Measurements from ENCODE around the gene MALT1.
"Not testable (repeated sequence)": the region's sequence is repeated elsewhere in the genome, so short reads cannot be mapped to it uniquely, and the experiment has no call there.

MALT1 gene

DNA sequence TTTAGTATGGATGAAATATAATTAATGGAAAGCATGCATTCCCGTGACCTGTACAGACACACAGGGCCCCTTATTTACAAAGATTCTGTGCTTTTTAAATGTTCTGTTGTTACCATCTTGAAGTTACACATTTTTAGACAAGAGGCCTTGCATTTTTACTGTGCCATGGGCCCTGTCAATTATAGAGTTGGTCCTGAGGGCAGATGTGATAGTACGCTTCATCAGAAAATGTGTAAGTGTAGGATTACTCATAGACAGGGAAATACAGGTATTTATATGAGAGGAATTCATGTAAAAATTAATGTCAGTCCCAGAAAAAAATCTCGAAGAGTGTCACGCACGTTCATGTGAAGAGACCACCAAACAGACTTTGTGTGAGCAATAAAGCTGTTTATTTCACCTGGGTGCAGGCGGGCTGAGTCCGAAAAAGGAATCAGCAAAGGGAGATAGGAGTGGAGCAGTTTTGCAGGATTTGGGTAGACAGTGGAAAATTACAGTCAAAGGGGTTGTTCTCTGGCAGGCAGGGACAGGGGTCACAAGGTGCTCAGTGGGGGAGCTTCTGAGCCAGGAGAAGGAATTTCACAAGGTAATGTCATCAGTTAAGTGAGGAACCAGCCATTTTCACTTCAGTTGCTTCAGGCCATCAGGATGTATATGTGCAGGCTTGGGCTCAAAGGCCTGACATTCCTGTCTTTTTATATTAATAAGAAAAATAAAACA lies 30.2 kb upstream of the MALT1 start:
- Mint-ChIP-seq H3K36me3 (peaks cover 2% of the 10 kb centered on the region), H3K4me3 (no peak overlapping the region), H3K27ac (no peak overlapping the region), H3K27me3 (no peaks in the 10 kb centered on the region), H3K9me3 (no peaks in the 10 kb centered on the region), H3K4me1 (peaks cover 17% of the 10 kb centered on the region)
- DNase-seq, result no peak
- CTCF ChIA-PET, result no interaction called here

DNA sequence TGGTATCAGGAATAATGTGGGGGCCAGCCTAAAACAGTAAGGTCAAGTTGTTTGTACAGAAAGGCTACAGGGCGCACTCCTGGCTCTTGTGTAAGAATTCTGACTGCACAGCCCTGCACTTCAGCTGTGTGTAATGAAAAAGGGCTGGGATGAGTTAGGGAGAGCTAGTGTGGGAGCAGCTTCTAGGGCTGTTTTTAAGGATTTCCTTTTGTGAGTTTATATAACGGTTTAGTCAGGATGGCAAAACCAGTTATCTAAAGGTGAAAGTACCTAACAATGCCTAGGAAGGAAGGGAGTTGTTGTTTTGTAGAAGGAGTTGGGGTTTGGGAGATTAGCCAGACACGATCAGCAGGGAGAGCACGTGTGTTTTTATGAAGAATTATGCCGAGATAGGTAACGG lies 27.7 kb upstream of the MALT1 start:
- H3K4me1 Mint-ChIP-seq, H3K4me3 Mint-ChIP-seq, H3K27me3 Mint-ChIP-seq, DNase-seq, H3K27ac Mint-ChIP-seq, H3K9me3 Mint-ChIP-seq, CTCF ChIA-PET: not testable (repeated sequence)
- peaks cover 11% of the 10 kb centered on the region for H3K36me3 Mint-ChIP-seq

DNA sequence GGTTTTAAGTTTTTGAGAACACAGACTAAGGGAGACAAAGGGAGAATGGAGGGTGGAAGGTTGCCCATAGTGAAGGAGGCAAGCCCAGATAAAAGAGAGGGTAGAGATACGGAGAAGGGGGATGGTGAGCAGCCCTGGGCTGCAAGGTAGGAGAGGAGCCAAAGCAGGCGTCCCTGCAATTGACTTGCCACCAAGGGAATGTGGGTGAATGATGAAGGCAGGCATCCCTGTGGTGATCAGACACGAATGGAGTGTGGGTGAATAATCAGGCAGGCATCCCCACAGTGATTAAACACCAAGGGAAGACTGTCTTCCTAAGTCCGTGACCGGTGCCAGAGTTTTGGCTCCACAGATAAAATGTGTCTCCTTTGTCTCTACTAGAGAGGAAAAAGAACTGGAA lies 25.9 kb upstream of the MALT1 start:
- H3K4me3 Mint-ChIP-seq, result no peak overlapping the region
- peaks cover 7% of the 10 kb centered on the region for H3K9me3 Mint-ChIP-seq
- no peak overlapping the region for H3K27ac Mint-ChIP-seq
- DNase-seq, result no peak
- CTCF ChIA-PET, result no interaction called here
- no peaks in the 10 kb centered on the region for H3K27me3 Mint-ChIP-seq
- peaks cover 13% of the 10 kb centered on the region for H3K36me3 Mint-ChIP-seq
- H3K4me1 Mint-ChIP-seq, result peaks cover 23% of the 10 kb centered on the region

DNA sequence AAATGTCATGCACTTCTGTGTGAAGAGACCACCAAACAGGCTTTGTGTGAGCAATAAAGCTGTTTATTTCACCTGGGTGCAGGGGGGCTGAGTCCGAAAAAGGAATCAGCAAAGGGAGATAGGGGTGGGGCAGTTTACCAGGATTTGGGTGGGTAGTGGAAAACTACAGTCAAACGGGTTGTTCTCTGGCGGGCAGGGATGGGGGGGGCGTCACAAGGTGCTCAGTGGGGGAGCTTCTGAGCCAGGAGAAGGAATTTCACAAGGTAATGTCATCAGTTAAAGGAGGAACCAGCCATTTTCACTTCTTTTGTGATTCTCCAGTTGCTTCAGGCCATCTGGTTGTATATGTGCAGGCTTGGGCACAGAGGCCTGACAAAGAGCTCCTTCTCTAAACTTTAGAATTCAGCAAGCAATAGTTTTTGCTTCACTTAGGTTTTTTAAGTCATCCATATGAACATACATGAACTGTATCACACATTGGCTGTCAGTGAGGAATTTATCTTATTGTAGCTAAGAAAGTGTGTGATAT lies 24.9 kb upstream of the MALT1 start:
- Mint-ChIP-seq H3K4me1 (peaks cover 32% of the 10 kb centered on the region), H3K36me3 (peaks cover 15% of the 10 kb centered on the region), H3K4me3 (no peak overlapping the region), H3K27me3 (no peaks in the 10 kb centered on the region), H3K27ac (no peak overlapping the region), H3K9me3 (peaks cover 8% of the 10 kb centered on the region)
- CTCF ChIA-PET, result interaction anchor here (0.7 kb wide), 1 partner anchor 9 kb away, joined by 3 read pairs; no protein-coding TSS in a partner anchor
- DNase-seq, result no peak

- CTCF ChIA-PET, result interaction anchor here (0.6 to 1.0 kb wide), 2 partner anchors 35 to 117 kb away, joined by 3 read pairs; no protein-coding TSS in a partner anchor
- Mint-ChIP-seq H3K4me3 (peak overlapping the region; percentile 1), H3K9me3 (peaks cover 33% of the 10 kb centered on the region), H3K36me3 (peaks cover 43% of the 10 kb centered on the region), H3K27ac (peak overlapping the region; percentile 77), H3K4me1 (peaks cover 66% of the 10 kb centered on the region), H3K27me3 (no peaks in the 10 kb centered on the region)
- peak; percentile 56 for DNase-seq
These were observed 21.1 kb upstream of the MALT1 start for GRCh38 chr18:58649966-58650816.

GRCh38 chr18:58650830-58651229 lies 20.4 kb upstream of the MALT1 start:
- H3K4me1 Mint-ChIP-seq, result peaks cover 71% of the 10 kb centered on the region
- peak overlapping the region; percentile 77 for H3K27ac Mint-ChIP-seq
- H3K36me3 Mint-ChIP-seq, result peaks cover 46% of the 10 kb centered on the region
- not testable (repeated sequence) for DNase-seq, H3K27me3 Mint-ChIP-seq
- H3K4me3 Mint-ChIP-seq, result peak overlapping the region; percentile 1
- CTCF ChIA-PET, result interaction anchor here (1.0 kb wide), 1 partner anchor 35 kb away, joined by 3 read pairs; no protein-coding TSS in a partner anchor
- H3K9me3 Mint-ChIP-seq, result peaks cover 34% of the 10 kb centered on the region

- H3K27me3 Mint-ChIP-seq, H3K4me3 Mint-ChIP-seq, CTCF ChIA-PET, DNase-seq, H3K27ac Mint-ChIP-seq: not testable (repeated sequence)
- Mint-ChIP-seq H3K36me3 (peaks cover 45% of the 10 kb centered on the region), H3K4me1 (peaks cover 89% of the 10 kb centered on the region), H3K9me3 (peaks cover 36% of the 10 kb centered on the region)
These were observed 18.0 kb upstream of the MALT1 start for GRCh38 chr18:58653144-58653722.

DNA sequence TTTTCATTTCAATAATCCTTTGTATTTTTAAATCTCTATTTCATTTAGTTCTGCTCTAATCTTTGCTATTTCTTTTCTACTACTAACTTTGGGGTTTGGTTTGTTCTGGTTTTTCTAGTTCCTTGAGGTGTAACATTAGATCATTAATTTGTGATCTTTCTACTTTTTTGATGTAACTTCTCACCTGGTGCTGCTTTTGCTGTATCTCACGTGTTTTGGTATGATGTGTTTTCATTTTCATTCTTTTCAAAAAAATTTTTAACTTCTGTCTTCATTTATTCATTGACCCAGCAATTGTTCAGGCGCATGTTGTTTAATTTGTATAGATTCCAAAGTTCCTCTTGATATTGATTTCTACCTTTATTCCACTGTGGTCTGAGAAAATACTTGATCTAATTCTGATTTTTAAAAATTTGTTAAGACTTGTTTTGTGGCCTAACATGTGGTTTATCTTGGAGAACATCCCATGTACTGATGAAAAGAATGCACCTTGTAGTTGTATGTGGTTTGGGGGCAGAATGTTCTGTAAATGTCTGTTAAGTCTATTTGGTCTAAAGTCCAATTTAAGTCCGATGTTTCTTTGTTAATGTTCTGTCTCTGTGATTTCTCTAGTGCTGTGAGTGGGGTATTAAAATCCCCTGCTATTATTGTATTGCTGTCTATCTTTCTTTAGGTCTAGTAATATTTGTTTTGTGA lies 17.3 kb upstream of the MALT1 start:
- no peak overlapping the region for H3K4me3 Mint-ChIP-seq
- CTCF ChIA-PET, result interaction anchor here (1.2 kb wide), 1 partner anchor 110 kb away, joined by 3 read pairs; no protein-coding TSS in a partner anchor
- no peaks in the 10 kb centered on the region for H3K27me3 Mint-ChIP-seq
- no peak for DNase-seq
- peaks cover 36% of the 10 kb centered on the region for H3K9me3 Mint-ChIP-seq
- no peak overlapping the region for H3K27ac Mint-ChIP-seq
- peaks cover 83% of the 10 kb centered on the region for H3K4me1 Mint-ChIP-seq
- H3K36me3 Mint-ChIP-seq, result peaks cover 47% of the 10 kb centered on the region

DNA sequence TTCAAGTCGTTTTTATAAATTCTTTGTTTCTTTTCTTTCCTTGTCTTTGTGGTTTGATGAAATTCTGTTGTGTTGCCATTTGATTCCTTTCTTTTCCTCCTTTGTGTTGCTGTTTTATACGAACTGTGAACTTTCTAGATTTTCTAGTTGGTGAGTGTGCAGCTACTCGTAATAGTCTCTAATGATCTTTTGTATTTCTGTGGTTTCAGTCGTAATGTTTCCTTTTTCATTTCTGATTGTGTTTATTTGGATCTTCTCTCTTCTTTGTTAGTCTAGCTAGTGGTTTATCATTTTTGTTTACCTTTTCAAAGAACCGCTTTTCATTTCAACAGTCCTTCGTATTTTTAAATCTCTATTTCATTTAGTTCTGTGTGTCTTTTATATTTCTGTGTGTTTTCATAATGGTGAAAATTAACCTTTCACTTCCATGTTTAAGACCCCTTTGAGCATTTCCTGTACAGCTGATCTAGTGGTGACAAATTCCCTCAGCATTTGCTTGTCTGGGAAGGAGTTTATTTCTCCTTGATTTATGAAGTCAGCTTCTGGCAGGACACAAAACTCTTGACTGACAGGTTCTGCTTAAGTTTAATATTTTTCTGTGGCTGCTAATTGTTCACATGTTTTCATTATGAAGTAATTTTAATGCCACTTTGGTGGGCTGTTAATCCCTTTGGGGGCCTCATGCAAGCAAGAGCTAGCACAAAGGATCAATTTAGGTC lies 16.2 kb upstream of the MALT1 start:
- DNase-seq, result no peak
- H3K4me1 Mint-ChIP-seq, result peaks cover 85% of the 10 kb centered on the region
- H3K36me3 Mint-ChIP-seq, result peaks cover 52% of the 10 kb centered on the region
- H3K27ac Mint-ChIP-seq, result no peak overlapping the region
- CTCF ChIA-PET, result interaction anchor here (1.2 kb wide), 2 partner anchors 9 to 109 kb away, joined by 3 read pairs; no protein-coding TSS in a partner anchor
- no peaks in the 10 kb centered on the region for H3K27me3 Mint-ChIP-seq
- H3K9me3 Mint-ChIP-seq, result peaks cover 36% of the 10 kb centered on the region
- no peak overlapping the region for H3K4me3 Mint-ChIP-seq

DNA sequence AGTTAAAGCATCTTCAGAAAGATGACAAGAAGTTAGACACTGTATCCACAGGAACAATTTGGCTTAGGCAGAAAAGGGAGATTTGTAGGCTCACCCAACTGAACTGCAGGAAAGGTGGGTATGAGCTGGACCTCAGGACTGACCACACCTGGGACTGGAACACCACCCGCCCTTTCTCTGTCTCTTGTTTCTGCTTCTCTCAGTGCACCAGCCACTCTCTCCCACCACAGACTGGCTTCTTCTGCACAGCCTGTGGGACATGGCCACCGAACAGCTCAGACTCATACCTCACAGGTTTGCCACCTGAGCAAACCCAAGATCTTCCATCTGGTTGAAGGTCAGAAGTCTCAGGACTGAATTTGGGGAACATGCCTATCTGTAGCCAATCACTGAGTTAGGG lies 14.2 kb upstream of the MALT1 start:
- Mint-ChIP-seq H3K4me1 (peaks cover 84% of the 10 kb centered on the region), H3K27ac (peak overlapping the region; percentile 95), H3K9me3 (peaks cover 34% of the 10 kb centered on the region), H3K4me3 (no peak overlapping the region), H3K27me3 (no peaks in the 10 kb centered on the region), H3K36me3 (peaks cover 61% of the 10 kb centered on the region)
- no peak for DNase-seq
- CTCF ChIA-PET, result no interaction called here

DNA sequence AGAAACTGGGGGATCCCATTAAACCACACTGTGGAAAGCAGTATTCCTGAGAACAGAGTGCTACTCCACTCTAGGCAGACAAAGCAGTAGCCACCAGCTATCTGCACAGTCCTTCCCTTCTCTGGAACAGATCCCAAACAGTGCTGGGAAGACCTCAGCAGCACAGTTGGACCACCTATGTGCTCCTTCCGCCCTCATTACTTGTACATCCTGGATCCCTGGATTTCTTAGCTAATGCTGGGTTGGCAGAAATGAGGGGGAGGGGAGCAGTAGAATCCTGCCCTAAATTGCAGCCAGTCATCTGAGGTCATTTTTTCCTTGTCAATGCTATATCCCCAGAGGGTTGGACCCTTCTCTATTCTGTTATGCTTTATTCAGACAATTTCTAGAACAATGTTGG lies 13.8 kb upstream of the MALT1 start:
- peak overlapping the region; percentile 67 for H3K4me3 Mint-ChIP-seq
- H3K27me3 Mint-ChIP-seq, result no peaks in the 10 kb centered on the region
- H3K4me1 Mint-ChIP-seq, result peaks cover 83% of the 10 kb centered on the region
- peaks cover 61% of the 10 kb centered on the region for H3K36me3 Mint-ChIP-seq
- CTCF ChIA-PET, result interaction anchor here (2.3 kb wide), 1 partner anchor 106 kb away, joined by 10 read pairs; no protein-coding TSS in a partner anchor
- no peak for DNase-seq
- peak overlapping the region; percentile 95 for H3K27ac Mint-ChIP-seq
- H3K9me3 Mint-ChIP-seq, result peaks cover 34% of the 10 kb centered on the region

DNA sequence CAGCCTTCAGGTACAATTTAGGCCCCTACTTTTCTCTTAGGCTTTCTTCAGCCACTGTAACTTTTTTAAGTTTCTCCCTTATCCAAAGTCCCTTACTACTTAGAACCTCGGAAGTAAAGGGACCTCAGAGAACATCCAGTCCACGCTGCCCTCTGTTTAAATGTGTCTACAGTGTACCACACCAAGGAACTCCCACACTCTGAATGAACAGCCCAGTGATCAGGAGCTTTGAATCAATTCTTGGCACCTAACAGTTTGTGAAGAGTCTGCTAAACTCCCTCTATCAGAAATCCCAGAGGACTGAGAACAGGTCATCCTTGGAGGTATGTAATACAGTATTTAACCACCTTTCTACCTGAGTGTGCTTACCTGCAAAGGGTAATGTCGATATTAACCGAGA lies 11.6 kb upstream of the MALT1 start:
- no peak for DNase-seq
- Mint-ChIP-seq H3K4me1 (peaks cover 64% of the 10 kb centered on the region), H3K4me3 (peak overlapping the region; percentile 67), H3K27ac (peak overlapping the region; percentile 95), H3K27me3 (no peaks in the 10 kb centered on the region), H3K36me3 (peaks cover 53% of the 10 kb centered on the region), H3K9me3 (peaks cover 15% of the 10 kb centered on the region)
- CTCF ChIA-PET, result interaction anchor here (2.3 kb wide), 1 partner anchor 104 kb away, joined by 10 read pairs; no protein-coding TSS in a partner anchor

GRCh38 chr18:58660915-58661314 lies 10.3 kb upstream of the MALT1 start:
- DNase-seq, result no peak
- no peak overlapping the region for H3K4me3 Mint-ChIP-seq
- peaks cover 59% of the 10 kb centered on the region for H3K4me1 Mint-ChIP-seq
- peaks cover 50% of the 10 kb centered on the region for H3K36me3 Mint-ChIP-seq
- CTCF ChIA-PET, result no interaction called here
- H3K27me3 Mint-ChIP-seq, result no peaks in the 10 kb centered on the region
- peaks cover 9% of the 10 kb centered on the region for H3K9me3 Mint-ChIP-seq
- peak overlapping the region; percentile 3 for H3K27ac Mint-ChIP-seq

Data from activated naive CD4-positive, alpha-beta T cell treated with anti-CD3 and anti-CD28 coated beads, Interleukin-2, amount 10 ng/mL, durations not matched to agents 7 days and 5 days (primary cell).